ENCODE data around the gene DLAT.

Gene DLAT

DNA sequence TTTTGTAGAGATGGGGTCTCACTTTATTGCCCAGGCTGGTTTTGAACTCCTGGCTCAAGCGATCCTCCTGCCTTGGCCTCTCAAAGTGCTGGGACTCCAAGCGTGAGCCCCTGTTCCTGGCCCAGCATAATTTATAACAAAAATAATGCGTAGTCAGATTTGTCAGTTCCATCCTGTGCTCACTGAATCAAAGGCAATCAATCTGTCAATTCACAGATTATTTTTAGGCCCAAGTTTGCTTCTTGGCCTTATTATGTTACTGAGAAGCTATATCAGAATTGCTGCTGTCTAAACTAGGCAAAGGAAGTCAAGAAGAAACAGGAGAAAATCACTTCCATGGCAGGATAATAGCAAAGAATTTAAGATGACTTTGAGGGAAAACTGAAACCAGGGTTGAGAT, 8.7 kb downstream of the DLAT start:
- TF ChIP-seq SIN3A (IDR thresholded peaks at IDR 0.05; ENCODE audit: borderline replicate concordance, insufficient read depth, low read length) (no peak), TAF1 (IDR thresholded peaks at IDR 0.05; ENCODE audit: borderline replicate concordance, insufficient read depth, low read length) (no peak), POLR2AphosphoS5 (IDR thresholded peaks at IDR 0.05; ENCODE audit: low read depth, low read length) (no peak), FOXP2 (optimal IDR thresholded peaks at IDR 0.05; ENCODE audit: borderline replicate concordance, extremely low read depth, extremely low read length, insufficient read depth) (no peak)
- TF ChIP-seq, protein P1, sequence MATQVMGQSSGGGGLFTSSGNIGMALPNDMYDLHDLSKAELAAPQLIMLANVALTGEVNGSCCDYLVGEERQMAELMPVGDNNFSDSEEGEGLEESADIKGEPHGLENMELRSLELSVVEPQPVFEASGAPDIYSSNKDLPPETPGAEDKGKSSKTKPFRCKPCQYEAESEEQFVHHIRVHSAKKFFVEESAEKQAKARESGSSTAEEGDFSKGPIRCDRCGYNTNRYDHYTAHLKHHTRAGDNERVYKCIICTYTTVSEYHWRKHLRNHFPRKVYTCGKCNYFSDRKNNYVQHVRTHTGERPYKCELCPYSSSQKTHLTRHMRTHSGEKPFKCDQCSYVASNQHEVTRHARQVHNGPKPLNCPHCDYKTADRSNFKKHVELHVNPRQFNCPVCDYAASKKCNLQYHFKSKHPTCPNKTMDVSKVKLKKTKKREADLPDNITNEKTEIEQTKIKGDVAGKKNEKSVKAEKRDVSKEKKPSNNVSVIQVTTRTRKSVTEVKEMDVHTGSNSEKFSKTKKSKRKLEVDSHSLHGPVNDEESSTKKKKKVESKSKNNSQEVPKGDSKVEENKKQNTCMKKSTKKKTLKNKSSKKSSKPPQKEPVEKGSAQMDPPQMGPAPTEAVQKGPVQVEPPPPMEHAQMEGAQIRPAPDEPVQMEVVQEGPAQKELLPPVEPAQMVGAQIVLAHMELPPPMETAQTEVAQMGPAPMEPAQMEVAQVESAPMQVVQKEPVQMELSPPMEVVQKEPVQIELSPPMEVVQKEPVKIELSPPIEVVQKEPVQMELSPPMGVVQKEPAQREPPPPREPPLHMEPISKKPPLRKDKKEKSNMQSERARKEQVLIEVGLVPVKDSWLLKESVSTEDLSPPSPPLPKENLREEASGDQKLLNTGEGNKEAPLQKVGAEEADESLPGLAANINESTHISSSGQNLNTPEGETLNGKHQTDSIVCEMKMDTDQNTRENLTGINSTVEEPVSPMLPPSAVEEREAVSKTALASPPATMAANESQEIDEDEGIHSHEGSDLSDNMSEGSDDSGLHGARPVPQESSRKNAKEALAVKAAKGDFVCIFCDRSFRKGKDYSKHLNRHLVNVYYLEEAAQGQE (IDR thresholded peaks at IDR 0.05; ENCODE audit: insufficient read depth in 1 of 2, low read depth in 2 of 2, low read length in 2 of 2) = no peak

DNA sequence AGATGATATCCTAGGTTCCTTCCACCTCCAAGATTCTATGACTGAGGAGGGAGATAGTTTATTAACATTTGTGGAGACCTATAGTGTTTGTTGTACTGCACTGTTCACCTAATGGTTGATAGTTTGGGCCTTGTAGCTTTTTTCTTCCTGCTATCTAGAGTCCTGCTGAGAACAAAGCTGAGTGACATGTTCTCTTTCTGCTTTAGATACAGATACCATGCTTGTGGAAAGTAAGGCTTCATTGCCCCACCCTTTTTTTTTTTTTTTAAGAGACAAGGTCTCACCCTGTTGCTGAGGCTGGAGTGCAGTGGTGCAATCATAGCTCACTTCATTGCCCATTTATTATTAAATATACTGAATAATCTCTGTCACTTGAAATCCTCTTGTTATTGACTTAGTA, 12.3 kb downstream of the DLAT start:
- TF ChIP-seq, protein P1 (IDR thresholded peaks at IDR 0.05; ENCODE audit: insufficient read depth in 1 of 2, low read depth in 2 of 2, low read length in 2 of 2) = no peak
- TF ChIP-seq POLR2AphosphoS5 (IDR thresholded peaks at IDR 0.05; ENCODE audit: low read depth, low read length) (no peak), SIN3A (IDR thresholded peaks at IDR 0.05; ENCODE audit: borderline replicate concordance, insufficient read depth, low read length) (no peak), TAF1 (IDR thresholded peaks at IDR 0.05; ENCODE audit: borderline replicate concordance, insufficient read depth, low read length) (no peak), FOXP2 (optimal IDR thresholded peaks at IDR 0.05; ENCODE audit: borderline replicate concordance, extremely low read depth, extremely low read length, insufficient read depth) (no peak)

DNA sequence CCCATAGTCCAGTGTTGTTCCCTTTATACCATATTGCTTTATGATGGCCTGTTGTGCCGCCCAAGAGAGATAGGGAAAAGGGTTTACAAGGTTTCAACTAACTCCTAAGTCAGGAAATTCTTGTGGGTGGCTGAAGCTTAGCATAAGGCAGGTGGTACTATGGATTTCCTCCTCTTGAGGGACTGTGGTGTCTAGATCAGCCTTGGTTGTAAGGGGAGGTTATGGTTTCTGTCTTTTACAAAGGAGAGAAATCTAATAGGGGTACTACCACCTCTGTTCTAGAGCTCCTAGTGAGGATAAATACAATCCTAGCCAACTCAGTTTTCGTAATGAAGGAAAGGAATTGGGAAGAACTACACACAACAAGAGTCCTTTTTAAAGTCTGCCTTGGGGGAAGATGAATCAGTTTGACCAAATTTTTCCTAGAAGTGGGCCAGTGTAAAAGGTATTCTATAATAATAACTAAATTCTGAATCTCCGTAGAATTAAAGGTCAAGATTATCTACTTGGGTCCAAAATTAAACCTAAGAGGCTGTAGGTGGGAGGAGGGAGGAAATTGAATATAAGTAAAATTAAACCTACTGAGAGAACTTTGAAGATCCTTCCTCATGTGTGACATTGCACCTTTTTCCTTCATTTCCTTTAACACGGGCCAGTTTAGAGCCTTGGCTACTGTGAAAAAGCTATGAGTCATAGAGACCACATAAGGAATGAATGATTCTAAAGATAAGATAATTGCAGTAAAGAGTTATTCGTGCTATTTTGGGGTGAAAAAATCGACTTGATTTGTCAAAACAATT, 17.2 kb downstream of the DLAT start:
- TF ChIP-seq POLR2AphosphoS5 (IDR thresholded peaks at IDR 0.05; ENCODE audit: low read depth, low read length) = no peak
- no peak for TF ChIP-seq FOXP2 (optimal IDR thresholded peaks at IDR 0.05; ENCODE audit: borderline replicate concordance, extremely low read depth, extremely low read length, insufficient read depth)
- TF ChIP-seq TAF1 (IDR thresholded peaks at IDR 0.05; ENCODE audit: borderline replicate concordance, insufficient read depth, low read length) = no peak
- TF ChIP-seq SIN3A (IDR thresholded peaks at IDR 0.05; ENCODE audit: borderline replicate concordance, insufficient read depth, low read length) = no peak
- TF ChIP-seq, protein P1 (IDR thresholded peaks at IDR 0.05; ENCODE audit: insufficient read depth in 1 of 2, low read depth in 2 of 2, low read length in 2 of 2) = no peak

DNA sequence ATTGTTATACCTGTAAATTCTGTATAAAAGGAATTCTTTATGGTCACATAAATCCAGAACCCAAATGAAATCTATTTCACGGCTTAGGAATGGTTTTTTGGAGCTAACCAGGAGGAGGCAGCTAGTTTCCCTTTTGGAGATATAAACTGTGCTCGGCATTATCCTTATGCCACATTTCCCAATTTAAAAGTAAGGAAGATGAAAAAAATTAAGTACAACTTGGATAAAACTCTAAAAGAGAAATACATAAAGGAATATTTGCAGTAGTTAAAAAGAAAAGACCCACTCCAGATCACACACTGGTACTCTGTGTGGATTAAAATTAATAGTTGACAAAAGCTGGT, 17.7 kb downstream of the DLAT start:
- TF ChIP-seq FOXP2 (optimal IDR thresholded peaks at IDR 0.05; ENCODE audit: borderline replicate concordance, extremely low read depth, extremely low read length, insufficient read depth) (no peak), SIN3A (IDR thresholded peaks at IDR 0.05; ENCODE audit: borderline replicate concordance, insufficient read depth, low read length) (no peak)

DNA sequence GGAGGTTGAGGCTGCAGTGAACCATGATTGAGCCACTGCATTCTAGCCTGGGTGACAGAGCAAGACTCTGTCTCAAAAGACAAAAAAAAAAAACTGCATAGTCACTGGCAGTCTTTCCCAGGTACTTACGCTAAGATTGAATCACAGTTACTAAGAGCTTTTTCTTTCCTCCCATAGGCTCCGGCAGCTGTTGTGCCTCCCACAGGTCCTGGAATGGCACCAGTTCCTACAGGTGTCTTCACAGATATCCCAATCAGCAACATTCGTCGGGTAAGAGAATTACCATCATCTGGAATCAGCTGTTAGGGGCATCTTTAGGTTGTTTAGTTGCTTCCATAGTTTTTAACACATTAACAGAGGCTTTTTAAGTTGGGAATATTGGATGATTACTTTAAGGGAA, 19.8 kb downstream of the DLAT start:
- TF ChIP-seq FOXP2 (optimal IDR thresholded peaks at IDR 0.05; ENCODE audit: borderline replicate concordance, extremely low read depth, extremely low read length, insufficient read depth) (no peak), SIN3A (IDR thresholded peaks at IDR 0.05; ENCODE audit: borderline replicate concordance, insufficient read depth, low read length) (no peak), TAF1 (IDR thresholded peaks at IDR 0.05; ENCODE audit: borderline replicate concordance, insufficient read depth, low read length) (no peak), POLR2AphosphoS5 (IDR thresholded peaks at IDR 0.05; ENCODE audit: low read depth, low read length) (no peak)
- TF ChIP-seq, protein P1 (IDR thresholded peaks at IDR 0.05; ENCODE audit: insufficient read depth in 1 of 2, low read depth in 2 of 2, low read length in 2 of 2) = no peak
